Measurements from ENCODE around the gene MYPN. TPM values are rescaled to one million over a fixed set of nuclear protein-coding genes. Genes with fewer than 3 reads are reported as not detected.

Gene MYPN
- polyA plus RNA-seq (2011; rRNA removed) (9.7 and 10.5 TPM in 2 replicates), polyA minus RNA-seq (2011; rRNA and poly(A)+ RNA removed) (12.3 and 14.8 TPM in 2 replicates)

GRCh38 chr10:68109331-68109730 is at the start of gene MYPN:
TSS of gene MYPN (plus strand) at chr10:68109488. CDS start at chr10:68121439, 11,951 bp downstream.
- no peaks in the 10 kb centered on the region for H3K36me3 ChIP-seq (ENCODE audit: control insufficient read depth, insufficient read depth, low read length)
- ChIA-PET CTCF (interaction anchor here (0.5 to 1.6 kb wide), 7 partner anchors 9 to 332 kb away, joined by 3 to 5 read pairs (median 3); no protein-coding TSS in a partner anchor), POLR2A (interaction anchor here (0.5 kb wide), 1 partner anchor 223 kb away, joined by 3 read pairs; no protein-coding TSS in a partner anchor)
- H3K27me3 ChIP-seq (ENCODE audit: control insufficient read depth, insufficient read depth, low read length): no peaks in the 10 kb centered on the region
- H3K4me3 ChIP-seq (ENCODE audit: low read depth, low read length): no peak within 1 kb of the TSS
- no peak for TF ChIP-seq CTCF (IDR thresholded peaks at IDR 0.05; ENCODE audit: insufficient read depth, low read depth, low read length)
- DNase-seq (ENCODE audit: low read depth): no peak

- Histone ChIP-seq H3K36me3 (ENCODE audit: control insufficient read depth, insufficient read depth, low read length) (no peaks in the 10 kb centered on the region), H3K4me3 (ENCODE audit: low read depth, low read length) (no peak overlapping the region), H3K27me3 (ENCODE audit: control insufficient read depth, insufficient read depth, low read length) (no peaks in the 10 kb centered on the region)
- no peak for DNase-seq (ENCODE audit: low read depth)
- POLR2A ChIA-PET: no interaction called here
- no peak for TF ChIP-seq CTCF (IDR thresholded peaks at IDR 0.05; ENCODE audit: insufficient read depth, low read depth, low read length)
- CTCF ChIA-PET: interaction anchor here (1.4 kb wide), 1 partner anchor 212 kb away, joined by 4 read pairs; no protein-coding TSS in a partner anchor
Measured at GRCh38 chr10:68067029-68067428, 42.3 kb upstream of the MYPN start.

GRCh38 chr10:68067508-68067907 is 41.8 kb upstream of the MYPN start:
- no peak for DNase-seq (ENCODE audit: low read depth)
- no peak for TF ChIP-seq CTCF (IDR thresholded peaks at IDR 0.05; ENCODE audit: insufficient read depth, low read depth, low read length)
- POLR2A ChIA-PET: interaction anchor here (0.6 kb wide), 1 partner anchor 200 kb away, joined by 6 read pairs; no protein-coding TSS in a partner anchor
- H3K4me3 ChIP-seq (ENCODE audit: low read depth, low read length): no peak overlapping the region
- CTCF ChIA-PET: interaction anchor here (0.6 to 1.4 kb wide), 2 partner anchors 16 to 212 kb away, joined by 3 to 4 read pairs; no protein-coding TSS in a partner anchor
- H3K27me3 ChIP-seq (ENCODE audit: control insufficient read depth, insufficient read depth, low read length): no peaks in the 10 kb centered on the region
- no peaks in the 10 kb centered on the region for H3K36me3 ChIP-seq (ENCODE audit: control insufficient read depth, insufficient read depth, low read length)

- POLR2A ChIA-PET: interaction anchor here (0.6 to 0.7 kb wide), 2 partner anchors 29 to 333 kb away, joined by 17 to 19 read pairs; no protein-coding TSS in a partner anchor
- TF ChIP-seq CTCF (IDR thresholded peaks at IDR 0.05; ENCODE audit: insufficient read depth, low read depth, low read length): no peak
- Histone ChIP-seq H3K4me3 (ENCODE audit: low read depth, low read length) (peak overlapping the region; percentile 99), H3K27me3 (ENCODE audit: control insufficient read depth, insufficient read depth, low read length) (no peaks in the 10 kb centered on the region), H3K36me3 (ENCODE audit: control insufficient read depth, insufficient read depth, low read length) (no peaks in the 10 kb centered on the region)
- CTCF ChIA-PET: interaction anchor here (0.8 kb wide), 1 partner anchor 221 kb away, joined by 3 read pairs; no protein-coding TSS in a partner anchor
- DNase-seq (ENCODE audit: low read depth): no peak
Measured at GRCh38 chr10:68073631-68074030, 35.7 kb upstream of the MYPN start.

GRCh38 chr10:68074031-68074774 is 35.1 kb upstream of the MYPN start:
- H3K4me3 ChIP-seq (ENCODE audit: low read depth, low read length): peak overlapping the region; percentile 99
- no peak for DNase-seq (ENCODE audit: low read depth)
- POLR2A ChIA-PET: no interaction called here
- TF ChIP-seq CTCF (IDR thresholded peaks at IDR 0.05; ENCODE audit: insufficient read depth, low read depth, low read length): no peak
- CTCF ChIA-PET: no interaction called here
- no peaks in the 10 kb centered on the region for H3K36me3 ChIP-seq (ENCODE audit: control insufficient read depth, insufficient read depth, low read length)
- H3K27me3 ChIP-seq (ENCODE audit: control insufficient read depth, insufficient read depth, low read length): no peaks in the 10 kb centered on the region
